Measurements from ENCODE around the gene PPP1R2.
A peak's percentile ranks its signal among the peaks of the same experiment; 100 is the strongest.

PPP1R2 gene

DNA sequence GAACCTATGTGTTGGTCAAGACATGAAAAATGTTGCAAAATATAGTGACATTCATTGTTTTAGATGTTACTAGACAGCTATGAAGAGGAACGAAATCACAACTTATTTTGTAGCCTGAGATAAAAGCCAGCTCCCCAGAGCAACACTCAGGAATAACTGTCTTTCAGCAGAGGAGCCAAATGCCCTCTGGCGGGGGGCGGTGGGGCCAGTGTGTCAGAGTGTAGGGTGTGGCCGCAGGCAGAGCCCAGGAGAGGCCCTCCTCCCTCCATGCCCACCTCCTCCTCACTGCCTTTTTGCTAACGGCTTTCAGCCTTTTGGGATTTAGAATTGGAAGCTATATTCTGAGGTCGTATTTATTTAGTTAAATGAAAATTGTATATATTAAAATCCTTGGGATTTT, 23.7 kb upstream of the PPP1R2 start:
- Histone ChIP-seq H3K4me1 (ENCODE audit: control extremely low read depth in 1 of 4, control insufficient read depth in 4 of 4, insufficient read depth in 4 of 4, low read length in 3 of 4) (peaks cover 5 to 21% (median 17%) of the 10 kb centered on the region in 4 experiments), H3K4me3 (ENCODE audit: control insufficient read depth in 1 of 7, extremely low read depth in 1 of 7, insufficient read depth in 4 of 7, low read depth in 2 of 7, low read length in 6 of 7) (no peak overlapping the region), H3K27me3 (replicated peaks in 2 of 5; ENCODE audit: control insufficient read depth in 4 of 5, insufficient read depth in 5 of 5, low read length in 4 of 5) (no peaks in the 10 kb centered on the region), H3K36me3 (ENCODE audit: control insufficient read depth in 4 of 4, insufficient read depth in 4 of 4, low read length in 3 of 4) (no peaks in the 10 kb centered on the region), H3K27ac (ENCODE audit: insufficient read depth in 1 of 2, low read depth in 1 of 2, low read length in 2 of 2, poor library complexity in 1 of 2, severe bottlenecking in 2 of 2) (no peak overlapping the region), H3K9me3 (ENCODE audit: control extremely low read depth in 1 of 5, control insufficient read depth in 4 of 5, insufficient read depth in 2 of 5, low read depth in 1 of 5, low read length in 4 of 5) (no peaks in the 10 kb centered on the region)
- CTCF ChIA-PET: interaction anchor here (0.7 to 1.4 kb wide), 5 partner anchors 8 to 282 kb away, joined by 3 to 4 read pairs (median 3); no protein-coding TSS in a partner anchor
- WGBS (ENCODE audit: insufficient coverage): no CpG with 5 or more reads among the region's 6 CpGs
- POLR2A ChIA-PET: no interaction called here
- no peak for DNase-seq

DNA sequence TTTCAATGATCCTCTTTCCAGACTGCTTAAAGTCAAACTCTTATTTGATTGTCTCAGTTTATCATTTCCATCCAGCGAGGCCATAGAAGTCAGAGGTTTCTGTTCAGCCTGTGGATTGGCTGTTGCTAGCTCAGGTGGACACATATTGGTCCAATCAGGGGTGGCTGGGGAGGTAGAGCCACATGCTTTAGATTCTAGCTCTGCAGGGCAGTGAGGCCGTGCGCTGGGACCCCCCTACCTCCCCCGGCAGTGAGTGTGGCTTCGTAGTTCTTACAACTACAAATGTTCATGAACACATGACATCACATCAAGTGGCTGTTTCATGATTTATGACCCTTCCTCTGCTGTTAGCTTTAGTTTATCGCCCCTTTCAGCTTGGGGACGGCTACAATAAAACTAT, 22.6 kb upstream of the PPP1R2 start:
- H3K27ac ChIP-seq (ENCODE audit: insufficient read depth in 1 of 2, low read depth in 1 of 2, low read length in 2 of 2, poor library complexity in 1 of 2, severe bottlenecking in 2 of 2): no peak overlapping the region
- ChIA-PET CTCF (interaction anchor here (0.9 to 1.2 kb wide), 2 partner anchors 11 to 283 kb away, joined by 3 read pairs; no protein-coding TSS in a partner anchor), POLR2A (no interaction called here)
- no peaks in the 10 kb centered on the region for H3K9me3 ChIP-seq (ENCODE audit: control extremely low read depth in 1 of 5, control insufficient read depth in 4 of 5, insufficient read depth in 2 of 5, low read depth in 1 of 5, low read length in 4 of 5)
- peak in 2 of 3 donors; percentile 61 to 75 for DNase-seq
- H3K4me1 ChIP-seq (ENCODE audit: control extremely low read depth in 1 of 4, control insufficient read depth in 4 of 4, insufficient read depth in 4 of 4, low read length in 3 of 4): peaks cover 5 to 21% (median 17%) of the 10 kb centered on the region in 4 experiments
- no peaks in the 10 kb centered on the region for H3K27me3 ChIP-seq (replicated peaks in 2 of 5; ENCODE audit: control insufficient read depth in 4 of 5, insufficient read depth in 5 of 5, low read length in 4 of 5)
- H3K36me3 ChIP-seq (ENCODE audit: control insufficient read depth in 4 of 4, insufficient read depth in 4 of 4, low read length in 3 of 4): no peaks in the 10 kb centered on the region
- 11% methylated on average over 7 of the region's 7 CpGs for WGBS (ENCODE audit: insufficient coverage)
- peak overlapping the region in 1 of 7 experiments; percentile 20 for H3K4me3 ChIP-seq (ENCODE audit: control insufficient read depth in 1 of 7, extremely low read depth in 1 of 7, insufficient read depth in 4 of 7, low read depth in 2 of 7, low read length in 6 of 7)

- ChIA-PET POLR2A (no interaction called here), CTCF (interaction anchor here (1.1 kb wide), 1 partner anchor 15 kb away, joined by 3 read pairs; no protein-coding TSS in a partner anchor)
- Histone ChIP-seq H3K4me3 (ENCODE audit: control insufficient read depth in 1 of 7, extremely low read depth in 1 of 7, insufficient read depth in 4 of 7, low read depth in 2 of 7, low read length in 6 of 7) (no peak overlapping the region), H3K36me3 (ENCODE audit: control insufficient read depth in 4 of 4, insufficient read depth in 4 of 4, low read length in 3 of 4) (no peaks in the 10 kb centered on the region), H3K9me3 (ENCODE audit: control extremely low read depth in 1 of 5, control insufficient read depth in 4 of 5, insufficient read depth in 2 of 5, low read depth in 1 of 5, low read length in 4 of 5) (no peaks in the 10 kb centered on the region), H3K4me1 (ENCODE audit: control extremely low read depth in 1 of 4, control insufficient read depth in 4 of 4, insufficient read depth in 4 of 4, low read length in 3 of 4) (peaks cover 5 to 16% (median 14%) of the 10 kb centered on the region in 4 experiments), H3K27me3 (replicated peaks in 2 of 5; ENCODE audit: control insufficient read depth in 4 of 5, insufficient read depth in 5 of 5, low read length in 4 of 5) (no peaks in the 10 kb centered on the region), H3K27ac (ENCODE audit: insufficient read depth in 1 of 2, low read depth in 1 of 2, low read length in 2 of 2, poor library complexity in 1 of 2, severe bottlenecking in 2 of 2) (no peak overlapping the region)
- no peak for DNase-seq
- 92% methylated on average over 4 of the region's 4 CpGs for WGBS (ENCODE audit: insufficient coverage)
Observed at GRCh38 chr3:195563317-195563716, 20.2 kb upstream of the PPP1R2 start.

DNA sequence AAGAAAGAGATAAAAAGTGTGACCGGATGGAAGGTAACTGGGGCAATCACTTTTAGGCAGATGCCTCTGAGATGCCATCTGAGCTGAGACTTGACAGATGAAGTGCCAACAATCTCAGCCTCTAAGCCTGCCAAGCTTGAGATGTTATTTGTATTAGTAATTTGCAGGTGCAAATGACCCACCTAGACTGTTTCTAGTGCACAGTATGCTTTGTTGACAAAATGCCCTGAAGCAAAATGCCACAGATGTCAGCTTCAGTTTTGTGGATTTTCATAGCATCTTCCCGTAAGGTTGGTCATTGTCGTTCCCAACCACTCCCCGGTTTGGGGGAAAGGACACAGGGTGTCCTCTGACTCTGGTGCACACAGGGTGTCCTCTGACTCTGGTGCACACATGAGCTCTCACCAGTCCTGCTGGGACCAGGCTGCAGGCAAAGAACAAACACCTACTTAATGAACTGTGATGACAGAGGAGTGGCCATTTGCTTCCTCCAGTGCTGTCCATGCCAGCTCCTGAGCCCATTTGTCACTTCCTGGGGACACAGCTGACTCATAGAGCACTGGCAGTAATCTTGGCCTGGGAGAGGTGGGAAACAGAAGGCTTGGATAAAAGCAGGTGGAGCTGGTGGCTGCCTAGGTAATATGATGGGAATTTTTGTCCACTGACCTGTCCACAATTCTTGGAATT, 16.7 kb upstream of the PPP1R2 start:
- Histone ChIP-seq H3K4me3 (ENCODE audit: control insufficient read depth in 1 of 7, extremely low read depth in 1 of 7, insufficient read depth in 4 of 7, low read depth in 2 of 7, low read length in 6 of 7) (no peak overlapping the region), H3K9me3 (ENCODE audit: control extremely low read depth in 1 of 5, control insufficient read depth in 4 of 5, insufficient read depth in 2 of 5, low read depth in 1 of 5, low read length in 4 of 5) (no peaks in the 10 kb centered on the region), H3K27ac (ENCODE audit: insufficient read depth in 1 of 2, low read depth in 1 of 2, low read length in 2 of 2, poor library complexity in 1 of 2, severe bottlenecking in 2 of 2) (no peak overlapping the region), H3K36me3 (ENCODE audit: control insufficient read depth in 4 of 4, insufficient read depth in 4 of 4, low read length in 3 of 4) (no peaks in the 10 kb centered on the region), H3K4me1 (ENCODE audit: control extremely low read depth in 1 of 4, control insufficient read depth in 4 of 4, insufficient read depth in 4 of 4, low read length in 3 of 4) (no peaks in the 10 kb centered on the region), H3K27me3 (replicated peaks in 2 of 5; ENCODE audit: control insufficient read depth in 4 of 5, insufficient read depth in 5 of 5, low read length in 4 of 5) (no peaks in the 10 kb centered on the region)
- ChIA-PET CTCF (interaction anchor here (0.8 to 1.4 kb wide), 2 partner anchors 9 to 10 kb away, joined by 3 to 4 read pairs; no protein-coding TSS in a partner anchor), POLR2A (no interaction called here)
- DNase-seq: no peak
- WGBS (ENCODE audit: insufficient coverage): 97% methylated on average over 4 of the region's 4 CpGs

GRCh38 chr3:195558602-195559001, 15.5 kb upstream of the PPP1R2 start:
- 100% methylated on average over 2 of the region's 3 CpGs for WGBS (ENCODE audit: insufficient coverage)
- Histone ChIP-seq H3K27ac (ENCODE audit: insufficient read depth in 1 of 2, low read depth in 1 of 2, low read length in 2 of 2, poor library complexity in 1 of 2, severe bottlenecking in 2 of 2) (no peak overlapping the region), H3K4me1 (ENCODE audit: control extremely low read depth in 1 of 4, control insufficient read depth in 4 of 4, insufficient read depth in 4 of 4, low read length in 3 of 4) (no peaks in the 10 kb centered on the region), H3K27me3 (replicated peaks in 2 of 5; ENCODE audit: control insufficient read depth in 4 of 5, insufficient read depth in 5 of 5, low read length in 4 of 5) (no peaks in the 10 kb centered on the region), H3K4me3 (ENCODE audit: control insufficient read depth in 1 of 7, extremely low read depth in 1 of 7, insufficient read depth in 4 of 7, low read depth in 2 of 7, low read length in 6 of 7) (no peak overlapping the region), H3K36me3 (ENCODE audit: control insufficient read depth in 4 of 4, insufficient read depth in 4 of 4, low read length in 3 of 4) (no peaks in the 10 kb centered on the region), H3K9me3 (ENCODE audit: control extremely low read depth in 1 of 5, control insufficient read depth in 4 of 5, insufficient read depth in 2 of 5, low read depth in 1 of 5, low read length in 4 of 5) (no peaks in the 10 kb centered on the region)
- ChIA-PET POLR2A (no interaction called here), CTCF (interaction anchor here (0.9 to 1.2 kb wide), 2 partner anchors 8 to 10 kb away, joined by 3 to 4 read pairs; no protein-coding TSS in a partner anchor)
- peak; percentile 43 to 67 (median 64) for DNase-seq

- H3K36me3 ChIP-seq (ENCODE audit: control insufficient read depth in 4 of 4, insufficient read depth in 4 of 4, low read length in 3 of 4): no peaks in the 10 kb centered on the region
- no peak overlapping the region for H3K4me3 ChIP-seq (ENCODE audit: control insufficient read depth in 1 of 7, extremely low read depth in 1 of 7, insufficient read depth in 4 of 7, low read depth in 2 of 7, low read length in 6 of 7)
- ChIA-PET POLR2A (no interaction called here), CTCF (interaction anchor here (1.7 kb wide), 1 partner anchor 11 kb away, joined by 4 read pairs; no protein-coding TSS in a partner anchor)
- WGBS (ENCODE audit: insufficient coverage): 100% methylated on average over 1 of the region's 4 CpGs
- no peaks in the 10 kb centered on the region for H3K27me3 ChIP-seq (replicated peaks in 2 of 5; ENCODE audit: control insufficient read depth in 4 of 5, insufficient read depth in 5 of 5, low read length in 4 of 5)
- H3K27ac ChIP-seq (ENCODE audit: insufficient read depth in 1 of 2, low read depth in 1 of 2, low read length in 2 of 2, poor library complexity in 1 of 2, severe bottlenecking in 2 of 2): no peak overlapping the region
- no peaks in the 10 kb centered on the region for H3K4me1 ChIP-seq (ENCODE audit: control extremely low read depth in 1 of 4, control insufficient read depth in 4 of 4, insufficient read depth in 4 of 4, low read length in 3 of 4)
- no peaks in the 10 kb centered on the region for H3K9me3 ChIP-seq (ENCODE audit: control extremely low read depth in 1 of 5, control insufficient read depth in 4 of 5, insufficient read depth in 2 of 5, low read depth in 1 of 5, low read length in 4 of 5)
- no peak for DNase-seq
Observed at GRCh38 chr3:195557322-195557721, 14.2 kb upstream of the PPP1R2 start.

- ChIA-PET CTCF (interaction anchor here (1.0 to 1.7 kb wide), 3 partner anchors 11 to 25 kb away, joined by 4 read pairs; no protein-coding TSS in a partner anchor), POLR2A (interaction anchor here (0.6 to 1.1 kb wide), 2 partner anchors 10 to 14 kb away, joined by 3 read pairs; partner anchors contain the start of gene PPP1R2)
- Histone ChIP-seq H3K36me3 (ENCODE audit: control insufficient read depth in 4 of 4, insufficient read depth in 4 of 4, low read length in 3 of 4) (no peaks in the 10 kb centered on the region), H3K9me3 (ENCODE audit: control extremely low read depth in 1 of 5, control insufficient read depth in 4 of 5, insufficient read depth in 2 of 5, low read depth in 1 of 5, low read length in 4 of 5) (no peaks in the 10 kb centered on the region), H3K4me1 (ENCODE audit: control extremely low read depth in 1 of 4, control insufficient read depth in 4 of 4, insufficient read depth in 4 of 4, low read length in 3 of 4) (no peaks in the 10 kb centered on the region), H3K4me3 (ENCODE audit: control insufficient read depth in 1 of 7, extremely low read depth in 1 of 7, insufficient read depth in 4 of 7, low read depth in 2 of 7, low read length in 6 of 7) (no peak overlapping the region), H3K27ac (ENCODE audit: insufficient read depth in 1 of 2, low read depth in 1 of 2, low read length in 2 of 2, poor library complexity in 1 of 2, severe bottlenecking in 2 of 2) (no peak overlapping the region), H3K27me3 (replicated peaks in 2 of 5; ENCODE audit: control insufficient read depth in 4 of 5, insufficient read depth in 5 of 5, low read length in 4 of 5) (peaks cover 0 to 5% (median 0%) of the 10 kb centered on the region in 5 experiments)
- DNase-seq: peak in 2 of 3 donors; percentile 45 to 60
- WGBS (ENCODE audit: insufficient coverage): 29% methylated on average over 8 of the region's 10 CpGs
Observed at GRCh38 chr3:195556390-195556789, 13.3 kb upstream of the PPP1R2 start.
